Measurements from ENCODE around the gene TRIM65.
A peak's percentile ranks its signal among the peaks of the same experiment; 100 is the strongest.
"Not testable (repeated sequence)": the region's sequence is repeated elsewhere in the genome, so short reads cannot be mapped to it uniquely, and the experiment has no call there.

Gene TRIM65

DNA sequence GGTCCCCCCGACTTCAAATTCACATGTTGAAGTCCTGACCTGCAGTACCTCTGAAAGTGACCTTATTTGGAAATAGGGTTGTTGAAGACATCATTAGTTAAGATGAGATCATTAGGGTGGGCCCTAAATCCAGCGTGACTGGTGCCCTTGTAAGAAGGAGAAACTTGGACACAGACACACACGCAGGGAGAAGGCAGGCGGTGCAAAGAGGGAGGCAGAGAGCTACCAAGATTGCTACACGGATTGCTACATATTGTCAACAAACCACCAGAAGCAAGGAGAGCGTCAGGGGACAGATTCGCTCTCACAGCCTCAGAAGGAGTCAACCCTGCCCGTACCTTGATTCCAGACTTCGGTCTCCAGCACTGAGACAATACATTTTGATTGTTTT lies 34.8 kb downstream of the TRIM65 start:
- H2BK120ac ChIP-seq (ENCODE audit: low read depth, low read length), result no peak overlapping the region
- no peak overlapping the region for H3K4me2 ChIP-seq (ENCODE audit: low read length)
- H2AK5ac ChIP-seq (ENCODE audit: low read length), result no peak overlapping the region
- no peak overlapping the region for H3K27ac ChIP-seq (ENCODE audit: low read depth, low read length)
- no peaks in the 10 kb centered on the region for H3K27me3 ChIP-seq (ENCODE audit: insufficient read depth, low read length, poor library complexity)
- H3K23ac ChIP-seq (ENCODE audit: low read length), result no peak overlapping the region
- no peak overlapping the region for H3K9ac ChIP-seq (ENCODE audit: low read length)
- no peak overlapping the region for H2BK5ac ChIP-seq (ENCODE audit: low read length)
- no peak overlapping the region for H4K5ac ChIP-seq (ENCODE audit: low read length)
- no CpG with 5 or more reads among the region's 9 CpGs for WGBS (ENCODE audit: extremely low coverage, insufficient coverage, low lambda C conversion rate)
- no peak for DNase-seq
- no peak overlapping the region for H3K4ac ChIP-seq (ENCODE audit: low read depth, low read length)
- H3K18ac ChIP-seq (ENCODE audit: low read length), result no peak overlapping the region
- H3K4me3 ChIP-seq (ENCODE audit: low read length), result no peak overlapping the region
- H3K36me3 ChIP-seq (ENCODE audit: control insufficient read depth, insufficient read depth, low read length), result no peaks in the 10 kb centered on the region
- H3K79me1 ChIP-seq (ENCODE audit: low read length), result no peaks in the 10 kb centered on the region
- H3K56ac ChIP-seq (ENCODE audit: low read length), result no peak overlapping the region
- no peak overlapping the region for H2BK15ac ChIP-seq (replicated peaks; ENCODE audit: low read depth)
- no peak overlapping the region for H4K8ac ChIP-seq (ENCODE audit: low read depth, low read length)
- H3K79me2 ChIP-seq (ENCODE audit: control insufficient read depth, insufficient read depth, low read length), result no peaks in the 10 kb centered on the region
- H3K4me1 ChIP-seq (ENCODE audit: control insufficient read depth, low read depth, low read length), result no peaks in the 10 kb centered on the region

DNA sequence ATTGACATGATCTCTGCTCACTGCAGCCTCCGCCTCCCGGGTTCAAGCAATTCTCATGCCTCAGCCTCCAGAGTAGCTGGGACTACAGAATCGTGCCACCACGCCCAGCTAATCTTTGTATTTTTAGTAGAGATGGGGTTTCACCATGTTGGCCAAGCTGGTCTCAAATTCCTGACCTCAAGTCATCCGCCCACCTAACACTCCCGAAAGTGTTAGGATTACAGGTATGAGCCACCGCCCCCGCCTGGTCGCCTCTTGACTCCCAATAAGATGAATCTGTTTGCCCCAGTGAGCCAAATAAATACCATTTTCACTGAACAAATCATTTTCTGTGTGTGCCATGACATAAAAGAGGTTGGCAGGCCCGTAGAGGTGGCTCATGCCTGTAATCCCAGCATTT lies 37.4 kb downstream of the TRIM65 start:
- H3K27ac ChIP-seq (ENCODE audit: low read depth, low read length); H3K23ac ChIP-seq (ENCODE audit: low read length); H2BK15ac ChIP-seq (replicated peaks; ENCODE audit: low read depth); H4K5ac ChIP-seq (ENCODE audit: low read length); H3K27me3 ChIP-seq (ENCODE audit: insufficient read depth, low read length, poor library complexity); H3K36me3 ChIP-seq (ENCODE audit: control insufficient read depth, insufficient read depth, low read length); H3K56ac ChIP-seq (ENCODE audit: low read length); H3K9ac ChIP-seq (ENCODE audit: low read length); H3K4ac ChIP-seq (ENCODE audit: low read depth, low read length); H2BK5ac ChIP-seq (ENCODE audit: low read length); H3K4me2 ChIP-seq (ENCODE audit: low read length); H2BK120ac ChIP-seq (ENCODE audit: low read depth, low read length); H3K79me2 ChIP-seq (ENCODE audit: control insufficient read depth, insufficient read depth, low read length); H3K4me3 ChIP-seq (ENCODE audit: low read length); DNase-seq; H4K8ac ChIP-seq (ENCODE audit: low read depth, low read length); H3K18ac ChIP-seq (ENCODE audit: low read length); H3K79me1 ChIP-seq (ENCODE audit: low read length); H3K4me1 ChIP-seq (ENCODE audit: control insufficient read depth, low read depth, low read length); H2AK5ac ChIP-seq (ENCODE audit: low read length): not testable (repeated sequence)
- no CpG with 5 or more reads among the region's 10 CpGs for WGBS (ENCODE audit: extremely low coverage, insufficient coverage, low lambda C conversion rate)

DNA sequence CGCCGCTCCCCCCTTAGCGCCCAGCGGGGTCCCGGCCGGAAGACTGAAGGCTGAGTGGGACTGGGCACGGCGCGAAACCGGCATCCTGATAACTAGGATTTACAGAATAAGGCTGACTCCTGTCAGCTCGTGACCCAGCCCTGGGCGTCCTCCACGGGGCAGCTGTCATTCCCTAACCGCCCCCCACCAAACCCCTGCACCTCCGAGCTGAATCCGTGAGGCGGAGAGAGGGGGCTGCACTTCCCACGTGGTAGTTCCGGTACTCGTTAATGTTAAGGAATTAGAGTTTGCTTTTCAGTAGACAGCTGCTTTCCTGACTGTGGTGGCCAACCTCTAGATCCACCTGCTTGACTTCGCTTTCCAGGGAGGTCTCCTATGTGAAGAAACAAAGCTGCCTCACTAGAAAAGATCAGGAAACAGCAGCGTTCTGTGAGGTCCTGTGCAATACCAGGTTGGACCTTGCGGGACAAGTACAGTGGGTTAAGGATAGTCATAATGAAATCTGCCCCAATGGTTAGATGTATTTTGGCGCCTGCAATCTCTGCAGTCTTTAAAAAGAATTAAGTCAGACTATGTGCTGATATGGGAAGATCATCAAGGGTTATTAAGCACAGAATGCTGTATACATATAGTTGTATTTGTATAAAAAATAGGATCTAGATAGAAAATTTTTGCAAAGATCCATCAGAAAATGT lies 40.5 kb downstream of the TRIM65 start:
- Histone ChIP-seq H4K5ac (ENCODE audit: low read length) (no peak overlapping the region), H3K56ac (ENCODE audit: low read length) (peak overlapping the region; percentile 97)

DNA sequence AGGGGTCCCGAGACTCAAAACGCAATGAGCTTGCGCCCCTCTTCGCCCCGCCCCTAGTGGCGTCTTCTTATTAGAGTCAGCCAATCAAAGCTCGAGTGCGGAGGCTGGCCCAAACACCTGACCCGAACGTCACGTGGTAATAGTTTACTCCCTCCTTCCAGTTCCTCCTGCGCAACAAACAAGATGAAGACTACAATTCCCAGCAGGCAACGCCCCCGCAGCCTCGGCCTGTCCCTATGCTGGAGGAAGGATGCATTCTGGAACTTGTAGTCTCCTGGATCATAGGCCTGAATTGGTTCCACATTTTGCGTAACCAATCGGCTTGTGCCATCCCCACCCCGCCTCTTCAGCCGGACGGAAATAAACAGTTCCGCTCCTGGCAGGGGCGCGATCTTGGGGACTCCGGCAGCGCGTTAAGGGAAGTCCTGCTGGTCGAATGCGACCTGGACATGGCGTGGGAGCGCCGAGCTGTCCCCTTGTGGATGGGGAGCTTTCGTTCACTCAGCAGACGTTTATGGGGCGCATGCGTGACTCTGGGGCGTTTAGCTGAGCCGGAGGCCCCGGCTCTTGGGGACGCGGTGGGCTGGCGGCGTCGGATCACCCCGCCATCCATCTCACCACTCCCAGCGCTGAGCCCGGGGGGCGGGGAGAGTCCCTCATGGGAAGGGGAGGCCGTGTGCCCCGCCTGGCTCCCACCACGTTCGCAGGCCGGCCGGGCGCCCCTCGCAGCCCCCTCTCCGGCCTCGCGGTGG lies 41.3 kb downstream of the TRIM65 start, which contains the start of gene WBP2:
Gene WBP2, minus strand, starts transcription at position 26 of the 752 bp plus-strand sequence. CDS start 38 bp downstream, outside the sequence.
- Histone ChIP-seq H3K27ac (ENCODE audit: low read depth, low read length) (peak within 1 kb of the TSS; percentile 90), H4K5ac (ENCODE audit: low read length) (no peak within 1 kb of the TSS), H3K18ac (ENCODE audit: low read length) (peak within 1 kb of the TSS; percentile 71), H3K23ac (ENCODE audit: low read length) (no peak within 1 kb of the TSS), H3K9ac (ENCODE audit: low read length) (peak within 1 kb of the TSS; percentile 93), H3K27me3 (ENCODE audit: insufficient read depth, low read length, poor library complexity) (no peaks in the 10 kb centered on the region), H3K4me2 (ENCODE audit: low read length) (peak within 1 kb of the TSS; percentile 83), H4K8ac (ENCODE audit: low read depth, low read length) (peak within 1 kb of the TSS; percentile 58), H2BK15ac (replicated peaks; ENCODE audit: low read depth) (no peak within 1 kb of the TSS), H3K56ac (ENCODE audit: low read length) (peak within 1 kb of the TSS; percentile 97), H3K4ac (ENCODE audit: low read depth, low read length) (peak within 1 kb of the TSS; percentile 43), H2BK5ac (ENCODE audit: low read length) (peak within 1 kb of the TSS; percentile 88), H3K4me3 (ENCODE audit: low read length) (peak within 1 kb of the TSS; percentile 95), H2BK120ac (ENCODE audit: low read depth, low read length) (no peak within 1 kb of the TSS), H3K36me3 (ENCODE audit: control insufficient read depth, insufficient read depth, low read length) (peaks cover 2% of the 10 kb centered on the region), H3K79me1 (ENCODE audit: low read length) (peaks cover 4% of the 10 kb centered on the region), H3K4me1 (ENCODE audit: control insufficient read depth, low read depth, low read length) (peaks cover 3% of the 10 kb centered on the region), H3K79me2 (ENCODE audit: control insufficient read depth, insufficient read depth, low read length) (peaks cover 8% of the 10 kb centered on the region), H2AK5ac (ENCODE audit: low read length) (peak within 1 kb of the TSS; percentile 20)
- peak; percentile 100 for DNase-seq
- WGBS (ENCODE audit: extremely low coverage, insufficient coverage, low lambda C conversion rate), result no CpG with 5 or more reads among the region's 58 CpGs

More for the DNA sequence above, 40.5 kb downstream of the TRIM65 start:
- Histone ChIP-seq H2BK5ac (ENCODE audit: low read length) (no peak overlapping the region), H3K79me1 (ENCODE audit: low read length) (peaks cover 4% of the 10 kb centered on the region), H3K27me3 (ENCODE audit: insufficient read depth, low read length, poor library complexity) (no peaks in the 10 kb centered on the region), H3K23ac (ENCODE audit: low read length) (no peak overlapping the region), H3K4ac (ENCODE audit: low read depth, low read length) (no peak overlapping the region), H2AK5ac (ENCODE audit: low read length) (no peak overlapping the region), H3K36me3 (ENCODE audit: control insufficient read depth, insufficient read depth, low read length) (peaks cover 2% of the 10 kb centered on the region), H3K4me1 (ENCODE audit: control insufficient read depth, low read depth, low read length) (peaks cover 3% of the 10 kb centered on the region), H3K9ac (ENCODE audit: low read length) (peak overlapping the region; percentile 93), H2BK15ac (replicated peaks; ENCODE audit: low read depth) (no peak overlapping the region), H2BK120ac (ENCODE audit: low read depth, low read length) (no peak overlapping the region), H3K79me2 (ENCODE audit: control insufficient read depth, insufficient read depth, low read length) (peaks cover 8% of the 10 kb centered on the region), H3K27ac (ENCODE audit: low read depth, low read length) (peak overlapping the region; percentile 90), H3K18ac (ENCODE audit: low read length) (peak overlapping the region; percentile 23), H3K4me3 (ENCODE audit: low read length) (peak overlapping the region; percentile 95), H4K8ac (ENCODE audit: low read depth, low read length) (no peak overlapping the region), H3K4me2 (ENCODE audit: low read length) (peak overlapping the region; percentile 53)
- WGBS (ENCODE audit: extremely low coverage, insufficient coverage, low lambda C conversion rate), result no CpG with 5 or more reads among the region's 24 CpGs
- peak; percentile 53 for DNase-seq

DNA sequence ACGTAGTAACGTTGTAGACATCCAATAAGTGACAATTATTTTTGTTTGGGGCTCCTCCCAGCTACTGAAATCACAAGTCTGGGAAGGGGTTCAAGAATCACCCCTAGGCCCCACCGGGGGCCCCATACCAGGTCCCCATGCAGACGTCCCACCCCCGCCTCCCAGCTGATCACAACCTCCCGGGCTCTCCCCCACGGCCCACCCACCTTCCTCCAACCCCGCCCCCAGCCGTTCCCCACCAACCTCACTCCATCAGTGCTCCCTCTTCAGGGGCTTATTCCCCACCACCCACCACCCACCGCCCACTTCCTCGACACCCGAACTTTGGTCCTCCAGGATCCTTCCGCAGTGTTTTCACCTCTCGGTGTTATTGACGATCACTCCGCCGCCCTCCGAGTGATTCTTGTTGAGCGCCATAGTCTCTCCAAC lies 41.9 kb downstream of the TRIM65 start:
- Histone ChIP-seq H3K4me3 (ENCODE audit: low read length) (peak overlapping the region; percentile 34), H3K4ac (ENCODE audit: low read depth, low read length) (peak overlapping the region; percentile 43), H2BK5ac (ENCODE audit: low read length) (no peak overlapping the region), H3K56ac (ENCODE audit: low read length) (peak overlapping the region; percentile 85), H3K4me2 (ENCODE audit: low read length) (peak overlapping the region; percentile 83), H3K23ac (ENCODE audit: low read length) (no peak overlapping the region), H2AK5ac (ENCODE audit: low read length) (no peak overlapping the region), H4K5ac (ENCODE audit: low read length) (no peak overlapping the region), H2BK120ac (ENCODE audit: low read depth, low read length) (no peak overlapping the region), H4K8ac (ENCODE audit: low read depth, low read length) (peak overlapping the region; percentile 58), H3K36me3 (ENCODE audit: control insufficient read depth, insufficient read depth, low read length) (peaks cover 2% of the 10 kb centered on the region), H3K9ac (ENCODE audit: low read length) (peak overlapping the region; percentile 73), H3K27ac (ENCODE audit: low read depth, low read length) (peak overlapping the region; percentile 26), H3K18ac (ENCODE audit: low read length) (peak overlapping the region; percentile 71), H2BK15ac (replicated peaks; ENCODE audit: low read depth) (no peak overlapping the region), H3K4me1 (ENCODE audit: control insufficient read depth, low read depth, low read length) (peaks cover 3% of the 10 kb centered on the region), H3K79me2 (ENCODE audit: control insufficient read depth, insufficient read depth, low read length) (peaks cover 8% of the 10 kb centered on the region), H3K79me1 (ENCODE audit: low read length) (peaks cover 4% of the 10 kb centered on the region), H3K27me3 (ENCODE audit: insufficient read depth, low read length, poor library complexity) (no peaks in the 10 kb centered on the region)
- DNase-seq, result no peak
- WGBS (ENCODE audit: extremely low coverage, insufficient coverage, low lambda C conversion rate), result no CpG with 5 or more reads among the region's 19 CpGs
